Measurements from ENCODE around the gene SLC25A17. TPM values are rescaled to one million over a fixed set of nuclear protein-coding genes. Genes with fewer than 3 reads are reported as not detected.
"Not testable (repeated sequence)": the region's sequence is repeated elsewhere in the genome, so short reads cannot be mapped to it uniquely, and the experiment has no call there.

SLC25A17 gene
- total and polyA plus RNA-seq, 12 donors, result 2.5 to 8.6 (median 4.0) TPM

- intact Hi-C loops (cut with DNase I), result no loop called here
- DNase-seq (no peak), ATAC-seq (no peak)
- Histone ChIP-seq H3K4me1 (peaks cover 0 to 5% (median 0%) of the 10 kb centered on the region in 9 donors), H3K27ac (no peak overlapping the region), H3K27me3 (no peaks in the 10 kb centered on the region), H3K36me3 (peaks cover 0 to 50% (median 18%) of the 10 kb centered on the region in 9 donors), H3K4me3 (no peak overlapping the region), H3K9me3 (no peaks in the 10 kb centered on the region)
- no peak for TF ChIP-seq CTCF (IDR thresholded peaks at IDR 0.05)
- WGBS, 2 donors, result 96 to 99% methylated on average over 2 of the region's 2 CpGs
Observed at GRCh38 chr22:40766956-40767355, 52.2 kb downstream of the SLC25A17 start.

- Histone ChIP-seq H3K27me3 (no peaks in the 10 kb centered on the region), H3K4me3 (no peak overlapping the region), H3K36me3 (peaks cover 0 to 30% (median 0%) of the 10 kb centered on the region in 9 donors), H3K4me1 (peaks cover 0 to 5% (median 0%) of the 10 kb centered on the region in 9 donors), H3K9me3 (no peaks in the 10 kb centered on the region), H3K27ac (no peak overlapping the region)
- DNase-seq, result no peak
- TF ChIP-seq CTCF (IDR thresholded peaks at IDR 0.05), result no peak
- intact Hi-C loops (cut with DNase I), result loop anchor here in 1 of 10 donors (5.0 kb wide), 1 partner anchor 83 kb away; no protein-coding TSS in a partner anchor
- ATAC-seq, result no peak
- 77 to 81% methylated on average over 6 of the region's 6 CpGs for whole genome bisulfite sequencing, 2 donors
Observed at GRCh38 chr22:40764763-40765441, 54.2 kb downstream of the SLC25A17 start.

- WGBS, 2 donors, result 94 to 95% methylated on average over 6 of the region's 6 CpGs
- Histone ChIP-seq H3K27me3 (no peaks in the 10 kb centered on the region), H3K9me3 (no peaks in the 10 kb centered on the region), H3K4me1 (peaks cover 0 to 4% (median 0%) of the 10 kb centered on the region in 9 donors), H3K4me3 (no peak overlapping the region), H3K36me3 (no peaks in the 10 kb centered on the region), H3K27ac (no peak overlapping the region)
- TF ChIP-seq CTCF (IDR thresholded peaks at IDR 0.05), result no peak
- intact Hi-C loops (cut with DNase I), result loop anchor here in 5 of 10 donors (2.0 to 10.0 kb wide), 4 partner anchors 75 to 322 kb away; no protein-coding TSS in a partner anchor
- DNase-seq, result no peak
- no peak for ATAC-seq
Observed at GRCh38 chr22:40759294-40759840, 59.8 kb downstream of the SLC25A17 start.

GRCh38 chr22:40758851-40759250 lies 60.3 kb downstream of the SLC25A17 start:
- WGBS, 2 donors, result 94 to 95% methylated on average over 13 of the region's 13 CpGs
- not testable (repeated sequence) for H3K27me3 ChIP-seq, H3K36me3 ChIP-seq, ATAC-seq, H3K4me3 ChIP-seq, DNase-seq, H3K27ac ChIP-seq, H3K4me1 ChIP-seq, H3K9me3 ChIP-seq
- intact Hi-C loops (cut with DNase I), result loop anchor here in 5 of 10 donors (2.0 to 10.0 kb wide), 4 partner anchors 74 to 322 kb away; no protein-coding TSS in a partner anchor

- H3K27ac ChIP-seq, result no peak overlapping the region
- TF ChIP-seq CTCF (IDR thresholded peaks at IDR 0.05), result no peak
- peaks cover 0 to 4% (median 0%) of the 10 kb centered on the region in 9 donors for H3K4me1 ChIP-seq
- ATAC-seq (no peak), DNase-seq (no peak)
- H3K36me3 ChIP-seq, result no peaks in the 10 kb centered on the region
- intact Hi-C loops (cut with DNase I), result loop anchor here in 5 of 10 donors (2.0 to 10.0 kb wide), 4 partner anchors 74 to 321 kb away; no protein-coding TSS in a partner anchor
- H3K27me3 ChIP-seq, result no peaks in the 10 kb centered on the region
- H3K9me3 ChIP-seq, result no peaks in the 10 kb centered on the region
- no peak overlapping the region for H3K4me3 ChIP-seq
- WGBS, 2 donors, result 94 to 99% methylated on average over 3 of the region's 3 CpGs
Observed at GRCh38 chr22:40758390-40758789, 60.8 kb downstream of the SLC25A17 start.
